ENCODE measurements around the gene C1orf116.

- TF ChIP-seq CTCF (IDR thresholded peaks at IDR 0.05): no peak
- TF ChIP-seq ZFX (IDR thresholded peaks at IDR 0.05; ENCODE audit: borderline replicate concordance): no peak
Observed at GRCh38 chr1:207027206-207027777, 5.3 kb downstream of the C1orf116 start.
